Measurements from ENCODE around the gene GRIK3.
"Not testable (repeated sequence)": the region's sequence is repeated elsewhere in the genome, so short reads cannot be mapped to it uniquely, and the experiment has no call there.

GRIK3 gene

DNA sequence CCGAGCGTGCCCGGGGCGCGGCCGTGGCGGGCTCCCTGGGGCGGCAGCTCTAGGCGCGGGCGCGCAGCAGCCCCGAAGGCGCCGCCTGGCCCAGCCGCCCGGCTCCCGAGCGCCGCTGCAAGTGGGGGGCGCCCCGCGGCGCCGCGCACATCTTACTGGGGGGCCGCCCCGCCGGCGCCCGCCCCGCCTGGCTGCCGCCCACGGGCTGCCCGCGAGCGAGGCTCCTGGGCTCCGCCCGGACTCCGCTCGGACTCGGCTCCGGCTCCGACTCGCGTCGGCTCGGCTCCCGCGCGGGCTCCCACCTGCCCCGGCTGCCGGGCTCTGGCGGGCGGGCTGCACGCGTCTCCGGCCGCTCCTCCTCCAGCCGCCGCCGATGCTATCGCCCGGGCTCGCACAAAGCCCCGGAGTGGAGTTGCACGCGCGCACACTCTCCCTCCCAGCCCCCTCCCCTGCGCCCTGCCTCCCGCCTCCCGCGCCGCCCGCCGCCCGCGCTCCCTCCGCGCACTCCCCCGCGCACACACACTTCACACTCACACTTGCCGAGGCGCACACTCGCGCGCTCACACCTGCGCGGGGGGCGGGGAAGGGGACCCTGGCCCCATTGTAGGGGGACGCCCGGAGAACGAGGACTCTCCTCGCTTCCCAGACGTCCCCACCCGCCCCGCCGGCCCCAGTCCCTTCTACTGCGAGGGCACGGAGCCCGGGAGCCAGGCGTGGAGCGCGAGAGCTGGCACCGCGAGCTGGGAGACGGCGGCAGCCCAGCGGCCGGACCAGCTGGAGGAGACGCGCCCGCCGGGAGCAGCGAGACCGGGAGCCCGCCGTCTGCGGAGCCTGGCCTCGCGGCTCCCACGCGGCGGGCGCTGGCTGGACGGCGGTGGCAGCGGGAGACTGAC is at the start of gene GRIK3:
GRIK3 (minus strand) TSS at position 395 of the 893 bp plus-strand sequence. CDS start 407 bp downstream, outside the sequence.
- no peak for DNase-seq

- DNase-seq, result no peak
Measured at GRCh38 chr1:37084013-37084412, 49.7 kb upstream of the GRIK3 start.

GRCh38 chr1:37083603-37084002 is 49.3 kb upstream of the GRIK3 start:
- DNase-seq, result no peak

- not testable (repeated sequence) for DNase-seq
Measured at GRCh38 chr1:37080296-37080986, 46.1 kb upstream of the GRIK3 start.

DNA sequence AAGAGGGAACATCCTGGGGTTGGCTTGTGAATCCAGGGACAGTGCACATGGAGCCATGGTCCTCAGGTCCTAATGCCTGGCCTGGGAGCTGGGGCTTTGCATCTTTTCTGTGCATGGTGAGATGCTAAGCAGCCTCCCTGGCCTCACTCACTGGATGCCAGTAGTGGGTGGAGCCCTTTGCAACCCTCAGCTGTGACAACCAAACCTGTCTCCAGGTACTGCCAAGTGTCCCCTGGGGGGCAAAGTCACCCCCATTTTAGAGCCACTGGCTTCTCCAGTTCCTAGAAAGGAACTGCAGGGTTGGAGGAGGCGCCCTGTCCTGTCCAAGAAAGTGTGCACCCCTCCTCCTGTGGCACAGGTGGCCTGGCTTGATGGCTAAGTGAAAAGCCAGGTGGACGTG is 44.6 kb upstream of the GRIK3 start:
- DNase-seq, result no peak

DNA sequence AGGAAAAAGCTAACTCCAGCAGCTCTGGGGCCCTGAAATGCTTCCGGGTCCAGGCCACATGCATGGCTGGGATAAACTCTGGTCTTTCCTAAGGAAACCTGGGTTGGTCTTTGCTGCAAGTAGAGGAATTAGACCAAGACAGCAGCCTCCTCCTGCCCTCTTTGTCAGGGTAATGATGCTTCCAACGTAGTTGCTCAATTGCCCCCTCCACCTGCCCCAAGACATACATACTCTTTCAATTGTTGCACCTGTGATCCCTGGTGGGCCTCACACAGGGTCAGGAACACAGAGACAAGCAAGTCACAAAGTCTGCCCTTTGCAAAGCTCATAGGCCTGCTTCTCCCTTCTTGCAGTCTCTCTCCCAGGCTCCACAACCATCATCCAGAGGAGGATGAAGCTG is 41.9 kb upstream of the GRIK3 start:
- no peak for DNase-seq

DNA sequence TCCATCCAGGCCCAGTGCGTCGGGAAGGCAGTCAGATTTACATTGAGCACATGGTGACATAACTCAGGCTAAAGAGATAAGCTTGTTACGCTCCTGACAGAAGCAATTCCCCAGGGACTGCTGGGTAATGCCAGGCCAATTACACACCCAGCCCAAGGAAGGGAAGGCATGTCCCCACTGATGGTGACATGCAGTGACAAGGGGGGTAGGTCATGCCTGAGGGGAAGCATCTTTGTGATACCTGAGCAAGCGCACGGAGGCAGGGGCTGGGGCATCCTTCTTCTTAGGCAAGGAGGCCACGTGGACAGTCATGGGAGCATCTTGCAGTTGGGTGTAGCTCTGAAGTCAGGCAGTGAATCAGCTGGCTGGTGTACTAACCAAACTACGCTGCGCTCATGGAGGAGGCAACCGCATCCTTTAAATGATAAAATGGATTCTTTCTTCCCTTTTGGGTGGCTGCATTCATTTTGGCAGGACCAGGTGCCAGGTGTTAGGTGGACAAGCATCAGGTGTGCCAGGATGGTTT is 39.6 kb upstream of the GRIK3 start:
- DNase-seq, result no peak

DNA sequence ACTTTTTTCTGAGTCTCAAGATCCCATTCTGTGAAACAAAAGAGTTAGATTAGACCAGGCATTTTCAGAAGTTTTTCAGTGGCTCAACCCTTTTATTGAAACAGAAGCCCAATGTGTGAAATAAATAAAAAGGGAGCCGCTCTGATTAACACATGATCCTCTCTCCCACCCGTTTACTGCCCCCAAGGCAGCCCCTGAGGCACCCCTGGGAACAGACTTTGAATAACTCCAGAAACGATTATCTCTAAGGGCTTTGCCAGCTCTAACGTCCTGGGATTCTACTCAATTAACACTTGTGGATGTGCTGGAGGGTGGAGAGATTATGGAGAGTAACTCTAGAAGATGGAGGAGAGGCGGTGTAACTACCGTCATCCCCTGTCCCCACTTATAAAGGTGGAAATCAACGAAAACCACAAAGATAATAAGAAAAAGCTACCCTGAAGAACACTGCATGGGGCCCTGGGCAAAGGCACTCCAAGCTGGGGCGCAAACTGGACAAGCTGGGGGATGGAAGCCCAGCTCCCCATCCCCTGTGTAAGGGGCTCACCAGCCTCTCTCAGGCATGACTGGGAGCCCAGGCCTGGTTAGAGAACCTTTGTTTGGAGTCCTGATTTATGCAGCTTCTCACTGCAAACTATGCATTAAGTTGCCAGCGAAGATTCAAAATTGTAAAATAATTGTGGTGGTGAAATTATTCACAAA is 39.0 kb upstream of the GRIK3 start:
- no peak for DNase-seq

- no peak for DNase-seq
Measured at GRCh38 chr1:37071829-37072228, 37.5 kb upstream of the GRIK3 start.

DNA sequence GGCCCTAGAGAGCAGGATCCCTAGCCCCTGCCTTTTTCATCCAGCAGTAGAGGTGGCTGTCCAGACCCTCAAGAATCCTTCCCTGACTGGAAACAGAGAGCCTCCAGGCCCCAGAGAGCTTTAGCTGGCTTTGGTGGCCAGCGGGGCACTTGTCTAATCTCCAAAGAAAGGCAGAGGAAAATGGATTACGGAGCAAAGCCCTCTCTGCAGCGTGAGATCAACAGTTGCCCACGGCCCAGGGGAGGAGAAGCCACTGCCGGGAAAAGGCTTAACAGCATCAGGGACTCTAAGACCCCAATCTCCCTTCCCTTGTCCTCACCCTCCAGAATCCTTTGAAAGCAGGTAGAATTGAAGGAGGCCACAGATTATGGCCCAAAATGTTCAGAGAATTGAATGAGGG is 35.8 kb upstream of the GRIK3 start:
- DNase-seq, result no peak

DNA sequence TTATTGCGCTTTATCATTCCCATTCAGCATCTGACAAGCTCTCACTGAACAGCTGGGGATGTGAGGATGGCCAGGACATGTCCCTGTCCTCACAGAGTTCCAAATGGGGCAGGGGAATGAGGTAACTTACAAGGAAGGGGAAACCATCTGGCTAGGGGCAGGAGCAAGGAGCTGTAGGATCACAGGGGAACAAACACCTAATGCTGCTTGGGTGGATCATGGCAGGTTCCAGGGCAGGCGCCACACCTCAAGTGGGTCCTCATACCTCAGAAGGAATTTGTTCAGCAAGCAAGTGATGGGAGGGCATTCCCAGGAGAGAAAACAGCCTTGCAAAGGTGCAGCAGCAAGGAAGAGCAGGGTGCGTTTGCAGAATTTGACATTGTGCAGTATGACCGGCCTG is 35.1 kb upstream of the GRIK3 start:
- no peak for DNase-seq

DNA sequence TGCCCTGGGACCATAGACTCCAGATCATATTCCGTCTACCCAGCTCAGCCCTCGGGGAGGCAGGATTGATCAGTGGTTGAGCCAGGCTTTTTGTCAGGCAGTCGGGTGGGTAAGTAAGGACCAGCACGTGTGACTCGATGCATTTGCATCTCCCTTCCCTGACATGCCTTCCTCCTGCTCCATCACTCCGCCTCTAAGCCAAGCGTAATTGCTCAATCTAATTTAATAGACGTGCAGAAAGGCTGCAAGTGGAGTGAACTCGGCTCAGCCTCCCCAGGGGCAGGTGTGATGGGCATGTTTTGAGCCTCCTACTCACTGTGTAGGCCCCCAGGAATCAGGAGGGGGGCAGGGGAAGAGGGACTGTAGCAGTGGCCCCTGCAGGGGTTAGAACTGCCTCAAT is 34.6 kb upstream of the GRIK3 start:
- DNase-seq, result no peak

DNA sequence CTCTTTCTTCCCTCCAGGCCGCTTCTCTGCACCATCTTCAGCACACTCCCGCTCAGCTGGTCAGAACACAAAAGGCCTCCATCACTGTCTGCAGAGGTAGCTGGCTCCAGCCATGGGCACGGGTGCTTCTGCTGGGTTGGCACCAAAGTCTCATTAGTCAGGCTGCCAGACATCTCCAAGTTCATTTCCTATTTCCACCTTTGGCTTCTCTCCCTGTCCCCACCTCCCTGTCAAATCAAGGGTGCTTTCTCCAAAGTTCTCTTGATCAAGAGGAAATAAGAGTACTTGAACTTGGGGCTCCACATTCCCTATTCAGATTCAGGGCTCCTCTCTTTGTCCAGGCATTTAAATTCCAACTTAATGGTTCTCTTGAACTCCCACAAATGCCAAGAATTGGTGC is 33.9 kb upstream of the GRIK3 start:
- DNase-seq, result no peak

DNA sequence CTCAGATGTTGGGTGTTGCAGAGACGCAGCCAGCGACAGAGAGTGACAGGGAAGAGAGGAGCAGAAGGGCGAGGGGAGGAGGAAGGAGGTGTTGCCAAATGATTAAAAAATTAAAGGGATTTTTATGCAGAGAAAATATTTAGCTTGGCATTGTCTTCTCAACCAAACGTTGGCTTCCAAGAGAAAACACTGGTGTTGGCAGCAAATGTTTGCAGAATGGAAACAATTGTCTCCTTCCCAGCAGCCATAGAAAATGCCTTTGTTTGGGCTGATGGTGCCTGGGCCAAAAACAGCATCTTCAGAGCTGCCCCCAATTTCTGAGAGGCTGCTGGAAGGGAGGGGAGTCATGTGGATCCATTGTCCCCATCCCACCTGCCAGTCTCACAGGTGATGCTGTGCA is 29.7 kb upstream of the GRIK3 start:
- no peak for DNase-seq

GRCh38 chr1:37059346-37059745 is 25.0 kb upstream of the GRIK3 start:
- no peak for DNase-seq

DNA sequence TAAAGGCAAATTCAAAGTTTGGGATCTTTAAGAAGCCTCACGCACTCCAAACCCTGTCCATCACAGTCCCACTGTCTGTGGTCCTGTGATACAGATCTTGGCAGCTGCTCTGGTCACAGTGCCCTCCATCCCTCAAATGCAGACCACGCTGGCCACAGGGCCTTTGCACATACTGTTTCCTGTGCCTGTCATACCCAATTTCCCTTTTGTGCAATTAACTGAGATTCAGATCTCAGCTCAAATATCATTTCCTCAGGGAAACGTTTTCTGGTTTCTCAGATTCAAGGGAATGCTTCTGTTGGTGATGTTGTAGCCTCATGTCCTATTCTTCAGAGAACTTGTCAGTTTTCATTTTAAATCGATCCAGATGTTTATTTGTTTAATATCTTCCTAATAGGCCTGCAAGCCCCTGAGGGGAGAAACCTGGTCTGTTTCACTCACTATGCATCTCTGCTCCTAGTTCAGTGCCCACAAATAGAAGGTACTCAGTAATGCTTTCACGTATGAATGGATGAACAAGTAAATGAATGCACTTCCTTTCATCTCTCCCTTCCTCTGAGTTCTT is 24.2 kb upstream of the GRIK3 start:
- no peak for DNase-seq

- no peak for DNase-seq
Measured at GRCh38 chr1:37056325-37056724, 22.0 kb upstream of the GRIK3 start.

DNA sequence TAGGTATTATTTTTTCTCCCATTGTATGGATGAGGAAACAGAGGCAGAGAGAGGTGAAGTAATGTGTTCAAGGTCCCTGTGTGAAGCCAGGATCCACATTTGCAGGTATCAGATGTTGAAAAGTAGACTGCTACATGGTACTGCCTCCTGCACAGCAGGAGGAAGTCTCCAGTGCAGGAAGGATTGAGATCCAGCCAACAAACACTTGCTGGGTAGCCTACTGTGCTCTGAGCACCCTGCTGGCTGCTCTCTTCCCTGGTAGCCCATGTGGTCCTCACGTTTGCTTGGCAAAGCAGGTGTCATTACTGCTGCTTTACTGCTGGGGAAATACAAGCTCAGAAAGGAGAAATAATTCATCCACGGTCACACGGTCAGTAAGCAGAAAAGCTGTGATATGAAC is 21.3 kb upstream of the GRIK3 start:
- DNase-seq, result no peak

DNA sequence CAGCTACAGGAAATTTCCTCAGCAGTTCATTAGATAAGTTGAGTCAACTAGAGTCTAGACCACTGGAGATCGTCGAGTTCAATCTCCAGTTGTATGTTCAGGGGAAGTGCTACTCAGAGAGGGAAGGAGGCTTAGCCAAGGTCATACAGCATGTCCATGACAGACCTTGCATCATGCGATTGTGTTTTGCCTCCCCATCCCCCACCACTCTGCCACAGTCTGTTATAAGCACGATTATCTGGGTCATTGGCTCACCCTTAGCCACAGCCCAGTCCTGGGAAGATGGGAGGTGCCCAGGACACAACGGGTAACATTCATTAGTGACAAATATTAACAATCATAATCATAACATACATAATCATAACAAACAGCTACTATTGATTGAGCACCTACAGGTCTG is 18.9 kb upstream of the GRIK3 start:
- no peak for DNase-seq

- DNase-seq, result no peak
Measured at GRCh38 chr1:37052120-37052519, 17.8 kb upstream of the GRIK3 start.

DNA sequence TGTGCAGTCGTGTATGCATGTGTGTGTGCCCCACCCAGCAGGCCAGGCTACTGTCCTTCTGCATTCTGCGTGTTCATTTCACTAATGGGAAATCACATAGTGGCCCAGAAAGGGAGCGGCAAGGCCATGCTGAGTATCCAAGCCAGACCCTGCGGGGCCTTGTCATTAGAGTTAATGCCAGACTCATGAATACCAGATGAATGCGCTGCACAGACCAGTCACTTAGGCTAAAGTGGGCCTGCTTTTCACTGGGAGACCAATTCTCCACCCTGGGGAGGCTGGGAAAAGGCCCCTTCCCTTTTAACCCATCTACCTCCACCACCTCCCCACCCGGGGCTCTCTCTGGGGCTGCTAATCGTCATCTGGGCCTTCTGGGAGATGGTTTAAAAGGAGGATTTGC is 17.0 kb upstream of the GRIK3 start:
- no peak for DNase-seq

- DNase-seq, result no peak
Measured at GRCh38 chr1:37047542-37047941, 13.2 kb upstream of the GRIK3 start.

DNA sequence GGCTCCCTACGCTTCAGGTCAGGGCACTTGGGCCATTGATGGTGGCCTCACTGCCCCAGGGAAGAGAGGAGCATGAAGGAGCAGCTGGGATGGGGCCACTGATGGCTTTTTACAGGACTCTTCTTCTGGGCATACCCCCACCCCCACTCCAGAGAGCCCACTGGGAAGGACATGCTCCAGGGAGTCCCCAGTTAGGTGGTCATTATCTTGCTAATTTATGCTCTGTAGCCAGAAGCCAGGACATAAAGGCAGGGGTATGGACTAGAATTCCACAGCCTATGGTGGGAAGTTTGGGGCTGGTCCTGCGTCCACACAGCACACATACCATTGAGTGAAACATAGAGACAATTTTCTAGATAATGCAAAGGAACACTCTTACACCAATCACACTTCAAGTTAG is 8.8 kb upstream of the GRIK3 start:
- no peak for DNase-seq

Measured in RPMI8226 (cell line).